ENCODE results near the gene LIPT1. TPM values are rescaled to one million over a fixed set of nuclear protein-coding genes. Genes with fewer than 3 reads are reported as not detected.

The LIPT1 gene
- total and polyA plus RNA-seq, 2 of the 4 experiments (the other 2 are of a cell fraction) = 3.2 to 3.5 TPM

DNA sequence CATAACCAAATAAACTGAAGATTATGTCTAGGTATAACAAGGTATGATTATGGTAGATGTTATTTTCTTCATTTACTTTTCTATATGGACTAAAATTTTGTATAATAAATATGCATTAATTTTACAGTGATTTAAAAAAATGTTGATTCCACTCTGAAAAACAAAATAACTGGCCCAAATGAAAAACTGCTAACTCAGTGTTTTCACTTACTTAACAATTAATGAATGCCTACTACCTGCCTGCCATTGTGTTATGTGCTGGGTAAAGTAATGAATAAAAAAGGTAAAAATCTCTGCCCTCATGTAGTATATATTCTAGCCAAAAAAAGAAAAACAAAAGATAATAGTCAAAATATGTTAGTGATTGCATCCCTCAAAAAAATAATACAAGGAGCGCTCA, 42.8 kb upstream of the LIPT1 start:
- ATAC-seq (ENCODE audit: low read depth) (no peak), DNase-seq (no peak)
- Histone ChIP-seq H3K4me3 (ENCODE audit: insufficient read depth, low read depth, low read length) (no peak overlapping the region), H2BK15ac (ENCODE audit: low read depth, low read length) (no peak overlapping the region), H3K79me1 (ENCODE audit: low read depth in 1 of 2, low read length in 2 of 2) (no peaks in the 10 kb centered on the region), H3K18ac (ENCODE audit: low read depth, low read length) (no peak overlapping the region), H4K8ac (ENCODE audit: low read depth in 2 of 2, low read length in 2 of 2) (no peak overlapping the region), H3K4me2 (ENCODE audit: low read depth, low read length) (no peak overlapping the region), H3K9me1 (ENCODE audit: insufficient read depth, low read length) (no peaks in the 10 kb centered on the region), H3K14ac (replicated peaks; ENCODE audit: low read depth, low read length) (no peak overlapping the region), H3K9ac (ENCODE audit: low read depth, low read length) (no peak overlapping the region), H3K9me3 (ENCODE audit: control insufficient read depth, insufficient read depth, low read length) (no peaks in the 10 kb centered on the region), H2BK120ac (ENCODE audit: low read depth, low read length) (no peak overlapping the region), H3K23ac (ENCODE audit: low read depth, low read length) (no peak overlapping the region), H3K4ac (ENCODE audit: low read depth, low read length) (no peak overlapping the region), H4K20me1 (ENCODE audit: insufficient read depth, low read length) (no peaks in the 10 kb centered on the region), H3K36me3 (ENCODE audit: control insufficient read depth, insufficient read depth, low read length) (no peaks in the 10 kb centered on the region), H4K91ac (ENCODE audit: insufficient read depth, low read depth, low read length) (no peak overlapping the region), H2BK5ac (ENCODE audit: low read depth, low read length, poor library complexity, severe bottlenecking) (no peak overlapping the region), H2BK20ac (ENCODE audit: low read depth, low read length) (no peak overlapping the region), H3K4me1 (ENCODE audit: control insufficient read depth, insufficient read depth, low read length) (no peaks in the 10 kb centered on the region), H2AK9ac (replicated peaks; ENCODE audit: low read depth, low read length, poor library complexity) (no peak overlapping the region), H4K5ac (ENCODE audit: low read depth, low read length) (no peak overlapping the region), H3K27ac (ENCODE audit: insufficient read depth, low read length) (no peak overlapping the region), H3K56ac (ENCODE audit: extremely low read depth, insufficient read depth, low read length) (no peak overlapping the region), H2AFZ (replicated peaks; ENCODE audit: low read length, poor library complexity) (no peak overlapping the region), H3K27me3 (ENCODE audit: control insufficient read depth, insufficient read depth, low read length) (no peaks in the 10 kb centered on the region; the same call in 1 of the 2 replicates), H2AK5ac (ENCODE audit: low read depth, low read length) (no peak overlapping the region)
- CTCF ChIA-PET = no interaction called here
- POLR2A ChIA-PET (ENCODE audit: unreplicated experiment) = no interaction called here
- intact Hi-C loops (cut with micrococcal nuclease) = no loop called here
- in situ Hi-C loops (cut with MboI; ENCODE audit: low sequenced_read_pairs) = no loop called here
- no CpG with 5 or more reads among the region's 1 CpG for WGBS, 2 experiments (ENCODE audit: extremely low coverage in 2 of 2, insufficient read length in 1 of 2)
- BruUV-seq (replicated peaks) = no TSS peak
- TF ChIP-seq POLR2A (IDR thresholded peaks at IDR 0.05; ENCODE audit: low read depth, low read length) (no peak), MAFK (IDR thresholded peaks at IDR 0.05; ENCODE audit: low read depth, low read length) (peak; percentile 68), CTCF (conservative IDR thresholded peaks at IDR 0.05; ENCODE audit: low read depth, low read length) (no peak), CHD1 (IDR thresholded peaks at IDR 0.05; ENCODE audit: low read depth, low read length) (no peak)
- dilution Hi-C loops (cut with HindIII; ENCODE audit: low sequenced_read_pairs, unreplicated experiment) = no loop called here

Data from IMR-90 (cell line).